ENCODE results near the gene PHACTR3. TPM values are rescaled to one million over a fixed set of nuclear protein-coding genes. Genes with fewer than 3 reads are reported as not detected.

Gene PHACTR3
- total RNA-seq, 1 experiment from 2014 or later: not detected

- Histone ChIP-seq H3K27ac (ENCODE audit: low read depth, low read length) (no peak overlapping the region), H3K36me3 (ENCODE audit: control insufficient read depth in 1 of 2, insufficient read depth in 2 of 2, low read length in 2 of 2) (no peaks in the 10 kb centered on the region), H3K79me2 (ENCODE audit: insufficient read depth, low read length) (no peaks in the 10 kb centered on the region), H3K27me3 (ENCODE audit: insufficient read depth, low read length) (peaks cover 39% of the 10 kb centered on the region), H2AFZ (ENCODE audit: low read depth, low read length, poor library complexity, severe bottlenecking) (no peak overlapping the region), H3K4me2 (ENCODE audit: low read length) (no peak overlapping the region), H4K20me1 (ENCODE audit: insufficient read depth) (no peaks in the 10 kb centered on the region), H3K4me1 (ENCODE audit: control insufficient read depth in 1 of 2, insufficient read depth in 2 of 2, low read length in 2 of 2) (no peaks in the 10 kb centered on the region), H3K9ac (ENCODE audit: low read length) (no peak overlapping the region), H3K4me3 (replicated peaks in 1 of 2; ENCODE audit: low read depth in 1 of 2, low read length in 2 of 2) (no peak overlapping the region), H3K9me3 (ENCODE audit: control insufficient read depth in 1 of 2, insufficient read depth in 1 of 2, low read depth in 1 of 2, low read length in 2 of 2) (no peaks in the 10 kb centered on the region), H3K9me2 (ENCODE audit: insufficient read depth) (no peaks in the 10 kb centered on the region)
- TF ChIP-seq ATF3 (IDR thresholded peaks at IDR 0.05): no peak
- TF ChIP-seq, protein P1, sequence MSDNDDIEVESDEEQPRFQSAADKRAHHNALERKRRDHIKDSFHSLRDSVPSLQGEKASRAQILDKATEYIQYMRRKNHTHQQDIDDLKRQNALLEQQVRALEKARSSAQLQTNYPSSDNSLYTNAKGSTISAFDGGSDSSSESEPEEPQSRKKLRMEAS (IDR thresholded peaks at IDR 0.05): no peak
- no peak for TF ChIP-seq RAD21 (IDR thresholded peaks at IDR 0.05; ENCODE audit: low read depth)
- TF ChIP-seq EGR1 (IDR thresholded peaks at IDR 0.05; ENCODE audit: low read depth): no peak
- TF ChIP-seq, protein P2, sequence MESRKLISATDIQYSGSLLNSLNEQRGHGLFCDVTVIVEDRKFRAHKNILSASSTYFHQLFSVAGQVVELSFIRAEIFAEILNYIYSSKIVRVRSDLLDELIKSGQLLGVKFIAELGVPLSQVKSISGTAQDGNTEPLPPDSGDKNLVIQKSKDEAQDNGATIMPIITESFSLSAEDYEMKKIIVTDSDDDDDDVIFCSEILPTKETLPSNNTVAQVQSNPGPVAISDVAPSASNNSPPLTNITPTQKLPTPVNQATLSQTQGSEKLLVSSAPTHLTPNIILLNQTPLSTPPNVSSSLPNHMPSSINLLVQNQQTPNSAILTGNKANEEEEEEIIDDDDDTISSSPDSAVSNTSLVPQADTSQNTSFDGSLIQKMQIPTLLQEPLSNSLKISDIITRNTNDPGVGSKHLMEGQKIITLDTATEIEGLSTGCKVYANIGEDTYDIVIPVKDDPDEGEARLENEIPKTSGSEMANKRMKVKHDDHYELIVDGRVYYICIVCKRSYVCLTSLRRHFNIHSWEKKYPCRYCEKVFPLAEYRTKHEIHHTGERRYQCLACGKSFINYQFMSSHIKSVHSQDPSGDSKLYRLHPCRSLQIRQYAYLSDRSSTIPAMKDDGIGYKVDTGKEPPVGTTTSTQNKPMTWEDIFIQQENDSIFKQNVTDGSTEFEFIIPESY (IDR thresholded peaks at IDR 0.05; ENCODE audit: extremely low read depth, insufficient replicate concordance, low read length): no peak
- no peak for TF ChIP-seq JUND (IDR thresholded peaks at IDR 0.05)
- TF ChIP-seq EZH2phosphoT487 (IDR thresholded peaks at IDR 0.05; ENCODE audit: borderline replicate concordance): no peak
- TF ChIP-seq CTCF (IDR thresholded peaks at IDR 0.05 in 2 of 3, conservative IDR thresholded peaks at IDR 0.05 in 1 of 3; ENCODE audit: borderline replicate concordance in 1 of 3, insufficient read depth in 1 of 3, low read depth in 2 of 3, low read length in 2 of 3): no peak
- TF ChIP-seq CEBPB (IDR thresholded peaks at IDR 0.05; ENCODE audit: low read depth): no peak
- no peak for TF ChIP-seq EZH2 (IDR thresholded peaks at IDR 0.05)
- no peak for TF ChIP-seq SRF (IDR thresholded peaks at IDR 0.05; ENCODE audit: low read depth)
- no peak for TF ChIP-seq POLR2A (IDR thresholded peaks at IDR 0.05; ENCODE audit: borderline replicate concordance, extremely low read depth, insufficient read depth, insufficient read length)
- no peak for TF ChIP-seq ZFX (IDR thresholded peaks at IDR 0.05)
- TF ChIP-seq ELF1 (IDR thresholded peaks at IDR 0.05; ENCODE audit: borderline replicate concordance, low read depth): no peak
- TF ChIP-seq REST (IDR thresholded peaks at IDR 0.05; ENCODE audit: low read depth): no peak
- no peak for TF ChIP-seq POLR2AphosphoS5 (IDR thresholded peaks at IDR 0.05; ENCODE audit: low read depth, low read length)
- TF ChIP-seq CBX3 (IDR thresholded peaks at IDR 0.05; ENCODE audit: low read depth): no peak
- TF ChIP-seq FOSL1 (IDR thresholded peaks at IDR 0.05; ENCODE audit: low read depth): no peak
- DNase-seq (ENCODE audit: low read depth, low spot score): no peak
- no peak for ATAC-seq
- RAD21 ChIA-PET (ENCODE audit: low non-redundant PET in 1 of 2, low total read pairs in 2 of 2, uncharacterized antibody in 2 of 2, unreplicated experiment in 2 of 2): no interaction called here
- intact Hi-C loops (cut with micrococcal nuclease): loop anchor here (5.0 kb wide), 1 partner anchor 59 kb away; no protein-coding TSS in a partner anchor
- no TSS peak for BruUV-seq (replicated peaks)
- POLR2A ChIA-PET: no interaction called here
- CTCF ChIA-PET: interaction anchor here (2.0 kb wide), 1 partner anchor 13 kb away, joined by 9 read pairs; no protein-coding TSS in a partner anchor
Measured at GRCh38 chr20:59863058-59863457, 258.7 kb downstream of the PHACTR3 start.

Measured in HCT116 (cell line).